Esophagus muscularis mucosa (tissue), 3 donors: ENCODE results near the gene HTR2B.

Experiments
- CTCF ChIP-seq, 3 experiments: fragments of 200-600 bp in 2 of 3; fragments of 450-650 bp in 1 of 3; sonication (generic) in 2 of 3; IDR thresholded peaks; one replicate each; pipeline ENCODE4 v1.5.1; 2017 to 2019; ENCODE audit warnings: antibody characterized with exemption in 3 of 3, mild to moderate bottlenecking in 2 of 3, moderate library complexity in 1 of 3
- POLR2A ChIP-seq: fragments of 450-650 bp; IDR thresholded peaks from one replicate; pipeline ENCODE4 v1.6.1; 2017; ENCODE audit warnings: antibody characterized with exemption, moderate library complexity, mild to moderate bottlenecking, low read depth

- TF ChIP-seq CTCF (IDR thresholded peaks at IDR 0.05) (no peak), POLR2A (no peak)
Measured at GRCh38 chr2:231088754-231089153, 36.1 kb downstream of the HTR2B start.
